ENCODE results near the gene TBC1D21.

The TBC1D21 gene

DNA sequence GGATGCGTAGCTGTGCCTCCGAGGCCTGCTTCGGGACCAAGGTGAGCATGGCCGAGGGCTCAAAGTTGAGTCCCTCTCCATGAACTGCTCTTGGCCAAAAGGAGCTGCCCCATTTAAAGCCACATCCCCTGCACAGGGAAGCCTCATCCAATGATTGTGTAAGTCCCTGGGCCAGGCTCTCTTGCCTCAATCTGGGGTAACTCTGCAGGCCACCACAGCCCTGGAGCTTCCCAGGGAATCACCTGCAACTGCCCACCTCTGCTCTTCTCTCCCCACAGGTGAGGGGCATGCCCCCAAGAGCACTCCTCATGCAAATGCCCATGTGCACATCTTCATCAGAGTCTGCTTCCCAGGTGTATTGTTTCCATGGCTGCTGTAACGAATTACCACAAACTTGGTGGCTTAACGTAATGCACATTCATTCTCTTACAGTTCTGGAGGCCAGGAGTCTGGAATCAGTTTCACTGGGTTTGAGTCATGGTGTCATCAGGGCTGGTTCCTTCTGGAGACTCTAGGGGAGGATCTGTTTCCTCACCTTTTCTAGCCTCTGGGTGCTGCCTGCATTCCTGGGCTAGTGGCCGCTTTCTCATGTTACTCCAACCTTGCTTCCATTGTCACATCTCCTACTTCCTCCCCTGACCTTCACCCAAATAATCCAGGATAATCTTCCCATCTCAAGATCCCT is 27.9 kb downstream of the TBC1D21 start:
- H3K9ac ChIP-seq (ENCODE audit: low read depth, low read length, poor library complexity, severe bottlenecking): no peak overlapping the region
- H2AFZ ChIP-seq (ENCODE audit: low read length): no peak overlapping the region
- H3K79me2 ChIP-seq (ENCODE audit: insufficient read depth, low read length): no peaks in the 10 kb centered on the region
- H3K4me3 ChIP-seq (ENCODE audit: low read length, poor library complexity, severe bottlenecking): no peak overlapping the region
- no peaks in the 10 kb centered on the region for H3F3A ChIP-seq (ENCODE audit: low read depth)
- no peaks in the 10 kb centered on the region for H4K20me1 ChIP-seq (ENCODE audit: insufficient read depth, low read length, poor library complexity, severe bottlenecking)
- no peaks in the 10 kb centered on the region for H3K4me1 ChIP-seq (ENCODE audit: insufficient read depth, low read length, poor library complexity, severe bottlenecking)
- H3K4me2 ChIP-seq (ENCODE audit: low read depth, low read length, poor library complexity, severe bottlenecking): no peak overlapping the region
- no peaks in the 10 kb centered on the region for H3K9me3 ChIP-seq (ENCODE audit: insufficient read depth, low read depth, low read length)
- H3K27me3 ChIP-seq (ENCODE audit: insufficient read depth, low read length, poor library complexity, severe bottlenecking): no peaks in the 10 kb centered on the region
- TF ChIP-seq, protein P1, sequence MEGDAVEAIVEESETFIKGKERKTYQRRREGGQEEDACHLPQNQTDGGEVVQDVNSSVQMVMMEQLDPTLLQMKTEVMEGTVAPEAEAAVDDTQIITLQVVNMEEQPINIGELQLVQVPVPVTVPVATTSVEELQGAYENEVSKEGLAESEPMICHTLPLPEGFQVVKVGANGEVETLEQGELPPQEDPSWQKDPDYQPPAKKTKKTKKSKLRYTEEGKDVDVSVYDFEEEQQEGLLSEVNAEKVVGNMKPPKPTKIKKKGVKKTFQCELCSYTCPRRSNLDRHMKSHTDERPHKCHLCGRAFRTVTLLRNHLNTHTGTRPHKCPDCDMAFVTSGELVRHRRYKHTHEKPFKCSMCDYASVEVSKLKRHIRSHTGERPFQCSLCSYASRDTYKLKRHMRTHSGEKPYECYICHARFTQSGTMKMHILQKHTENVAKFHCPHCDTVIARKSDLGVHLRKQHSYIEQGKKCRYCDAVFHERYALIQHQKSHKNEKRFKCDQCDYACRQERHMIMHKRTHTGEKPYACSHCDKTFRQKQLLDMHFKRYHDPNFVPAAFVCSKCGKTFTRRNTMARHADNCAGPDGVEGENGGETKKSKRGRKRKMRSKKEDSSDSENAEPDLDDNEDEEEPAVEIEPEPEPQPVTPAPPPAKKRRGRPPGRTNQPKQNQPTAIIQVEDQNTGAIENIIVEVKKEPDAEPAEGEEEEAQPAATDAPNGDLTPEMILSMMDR (conservative IDR thresholded peaks at IDR 0.05; ENCODE audit: low read length): no peak
- no peak for TF ChIP-seq EZH2phosphoT487 (IDR thresholded peaks at IDR 0.05; ENCODE audit: borderline replicate concordance)
- no peaks in the 10 kb centered on the region for H3K36me3 ChIP-seq (ENCODE audit: insufficient read depth, low read length)
- H3K9me2 ChIP-seq (replicated peaks; ENCODE audit: low read depth, low read length): no peaks in the 10 kb centered on the region

GRCh38 chr15:73902121-73903020 is 29.0 kb downstream of the TBC1D21 start:
- no peak overlapping the region for H2AFZ ChIP-seq (ENCODE audit: low read length)
- no peaks in the 10 kb centered on the region for H3K27me3 ChIP-seq (ENCODE audit: insufficient read depth, low read length, poor library complexity, severe bottlenecking)
- H3K9me2 ChIP-seq (replicated peaks; ENCODE audit: low read depth, low read length): no peaks in the 10 kb centered on the region
- H3K36me3 ChIP-seq (ENCODE audit: insufficient read depth, low read length): no peaks in the 10 kb centered on the region
- H3K4me3 ChIP-seq (ENCODE audit: low read length, poor library complexity, severe bottlenecking): no peak overlapping the region
- no peaks in the 10 kb centered on the region for H3K79me2 ChIP-seq (ENCODE audit: insufficient read depth, low read length)
- TF ChIP-seq, protein P1 (conservative IDR thresholded peaks at IDR 0.05; ENCODE audit: low read length): no peak
- TF ChIP-seq EZH2phosphoT487 (IDR thresholded peaks at IDR 0.05; ENCODE audit: borderline replicate concordance): no peak
- no peak overlapping the region for H3K9ac ChIP-seq (ENCODE audit: low read depth, low read length, poor library complexity, severe bottlenecking)
- no peak overlapping the region for H3K4me2 ChIP-seq (ENCODE audit: low read depth, low read length, poor library complexity, severe bottlenecking)
- no peaks in the 10 kb centered on the region for H4K20me1 ChIP-seq (ENCODE audit: insufficient read depth, low read length, poor library complexity, severe bottlenecking)
- no peaks in the 10 kb centered on the region for H3K9me3 ChIP-seq (ENCODE audit: insufficient read depth, low read depth, low read length)
- H3K4me1 ChIP-seq (ENCODE audit: insufficient read depth, low read length, poor library complexity, severe bottlenecking): peaks cover 9% of the 10 kb centered on the region
- no peaks in the 10 kb centered on the region for H3F3A ChIP-seq (ENCODE audit: low read depth)

- Histone ChIP-seq H3K9me2 (replicated peaks; ENCODE audit: low read depth, low read length) (no peaks in the 10 kb centered on the region), H2AFZ (ENCODE audit: low read length) (no peak overlapping the region), H4K20me1 (ENCODE audit: insufficient read depth, low read length, poor library complexity, severe bottlenecking) (no peaks in the 10 kb centered on the region), H3K4me2 (ENCODE audit: low read depth, low read length, poor library complexity, severe bottlenecking) (no peak overlapping the region), H3K27me3 (ENCODE audit: insufficient read depth, low read length, poor library complexity, severe bottlenecking) (no peaks in the 10 kb centered on the region), H3K9ac (ENCODE audit: low read depth, low read length, poor library complexity, severe bottlenecking) (no peak overlapping the region), H3K4me1 (ENCODE audit: insufficient read depth, low read length, poor library complexity, severe bottlenecking) (peaks cover 14% of the 10 kb centered on the region), H3K79me2 (ENCODE audit: insufficient read depth, low read length) (no peaks in the 10 kb centered on the region), H3K36me3 (ENCODE audit: insufficient read depth, low read length) (no peaks in the 10 kb centered on the region), H3K9me3 (ENCODE audit: insufficient read depth, low read depth, low read length) (no peaks in the 10 kb centered on the region), H3K4me3 (ENCODE audit: low read length, poor library complexity, severe bottlenecking) (no peak overlapping the region), H3F3A (ENCODE audit: low read depth) (no peaks in the 10 kb centered on the region)
- TF ChIP-seq, protein P1 (conservative IDR thresholded peaks at IDR 0.05; ENCODE audit: low read length): no peak
- no peak for TF ChIP-seq EZH2phosphoT487 (IDR thresholded peaks at IDR 0.05; ENCODE audit: borderline replicate concordance)
Observed at GRCh38 chr15:73904026-73904815, 30.9 kb downstream of the TBC1D21 start.
